ENCODE results near the gene CFAP74.

GRCh38 chr1:1980467-1981141, 23.0 kb downstream of the CFAP74 start:
- TF ChIP-seq CTCF (IDR thresholded peaks at IDR 0.05 in 4 of 5, conservative IDR thresholded peaks at IDR 0.05 in 1 of 5) (no peak), POLR2A (IDR thresholded peaks at IDR 0.05) (no peak)
